HL-60/S4 (cell line): ENCODE measurements around the gene ARHGEF39.

Source experiments
- in situ Hi-C: fragments of 300-500 bp; cut with MboI; formaldehyde crosslinking; loops from 2 replicates; pipeline ENCODE4 v1.14.3; 2022; ENCODE audit warnings: low sequenced_read_pairs

The ARHGEF39 gene

GRCh38 chr9:35664531-35665470 lies at the start of gene ARHGEF39:
TSS of gene ARHGEF39 (minus strand) at chr9:35665195. CDS start at chr9:35665169, 26 bp downstream.
- in situ Hi-C loops = no loop called here

- in situ Hi-C loops = no loop called here
Observed at GRCh38 chr9:35714123-35714522, 49.1 kb upstream of the ARHGEF39 start.

GRCh38 chr9:35713578-35713977 lies 48.6 kb upstream of the ARHGEF39 start:
- in situ Hi-C loops = no loop called here

GRCh38 chr9:35712762-35713400 lies 47.9 kb upstream of the ARHGEF39 start:
- in situ Hi-C loops = no loop called here

- in situ Hi-C loops = no loop called here
Observed at GRCh38 chr9:35711501-35712428, 46.8 kb upstream of the ARHGEF39 start.

- in situ Hi-C loops = no loop called here
Observed at GRCh38 chr9:35710818-35711500, 46.0 kb upstream of the ARHGEF39 start.

- in situ Hi-C loops = no loop called here
Observed at GRCh38 chr9:35708146-35708545, 43.2 kb upstream of the ARHGEF39 start.

GRCh38 chr9:35706951-35707350 lies 42.0 kb upstream of the ARHGEF39 start:
- in situ Hi-C loops = no loop called here

- in situ Hi-C loops = no loop called here
Observed at GRCh38 chr9:35705836-35706430, 40.9 kb upstream of the ARHGEF39 start.

- in situ Hi-C loops = no loop called here
Observed at GRCh38 chr9:35705372-35705771, 40.4 kb upstream of the ARHGEF39 start.

GRCh38 chr9:35703906-35704672 lies 39.1 kb upstream of the ARHGEF39 start:
- in situ Hi-C loops = no loop called here

GRCh38 chr9:35702696-35703095 lies 37.7 kb upstream of the ARHGEF39 start:
- in situ Hi-C loops = no loop called here

- in situ Hi-C loops = no loop called here
Observed at GRCh38 chr9:35700942-35701341, 35.9 kb upstream of the ARHGEF39 start.

GRCh38 chr9:35700031-35700430 lies 35.0 kb upstream of the ARHGEF39 start:
- in situ Hi-C loops = no loop called here

GRCh38 chr9:35698231-35698630 lies 33.2 kb upstream of the ARHGEF39 start:
- in situ Hi-C loops = no loop called here

- in situ Hi-C loops = no loop called here
Observed at GRCh38 chr9:35697486-35697885, 32.5 kb upstream of the ARHGEF39 start.

- in situ Hi-C loops = no loop called here
Observed at GRCh38 chr9:35696520-35697215, 31.7 kb upstream of the ARHGEF39 start.

GRCh38 chr9:35695943-35696401 lies 31.0 kb upstream of the ARHGEF39 start:
- in situ Hi-C loops = no loop called here
